ENCODE measurements around the gene GGA2.
"Not testable (repeated sequence)": the region's sequence is repeated elsewhere in the genome, so short reads cannot be mapped to it uniquely, and the experiment has no call there.

The GGA2 gene

GRCh38 chr16:23549938-23550337 lies 39.6 kb upstream of the GGA2 start:
- Histone ChIP-seq H3K9ac (ENCODE audit: low read depth, low read length, poor library complexity, severe bottlenecking) (no peak overlapping the region), H3F3A (ENCODE audit: low read depth) (no peaks in the 10 kb centered on the region), H3K9me3 (ENCODE audit: insufficient read depth, low read depth, low read length) (no peaks in the 10 kb centered on the region), H3K79me2 (ENCODE audit: insufficient read depth, low read length) (no peaks in the 10 kb centered on the region), H3K4me2 (ENCODE audit: low read depth, low read length, poor library complexity, severe bottlenecking) (no peak overlapping the region), H3K36me3 (ENCODE audit: insufficient read depth, low read length) (peaks cover 18% of the 10 kb centered on the region; the same call in 1 of the 2 replicates), H4K20me1 (ENCODE audit: insufficient read depth, low read length, poor library complexity, severe bottlenecking) (no peaks in the 10 kb centered on the region), H3K4me3 (ENCODE audit: low read length, poor library complexity, severe bottlenecking) (no peak overlapping the region), H3K27me3 (ENCODE audit: insufficient read depth, low read length, poor library complexity, severe bottlenecking) (no peaks in the 10 kb centered on the region), H3K4me1 (ENCODE audit: insufficient read depth, low read length, poor library complexity, severe bottlenecking) (peaks cover 7% of the 10 kb centered on the region), H2AFZ (ENCODE audit: low read length) (no peak overlapping the region), H3K9me2 (replicated peaks; ENCODE audit: low read depth, low read length) (no peaks in the 10 kb centered on the region)
- TF ChIP-seq CTCF (conservative IDR thresholded peaks at IDR 0.05; ENCODE audit: low read length) (no peak), EZH2phosphoT487 (IDR thresholded peaks at IDR 0.05; ENCODE audit: borderline replicate concordance) (no peak)

- no peak overlapping the region for H3K4me2 ChIP-seq (ENCODE audit: low read depth, low read length, poor library complexity, severe bottlenecking)
- TF ChIP-seq EZH2phosphoT487 (IDR thresholded peaks at IDR 0.05; ENCODE audit: borderline replicate concordance) (no peak), CTCF (conservative IDR thresholded peaks at IDR 0.05; ENCODE audit: low read length) (no peak)
Observed at GRCh38 chr16:23544436-23544835, 34.1 kb upstream of the GGA2 start.

GRCh38 chr16:23540817-23541178 lies 30.5 kb upstream of the GGA2 start:
- H3F3A ChIP-seq (ENCODE audit: low read depth); H4K20me1 ChIP-seq (ENCODE audit: insufficient read depth, low read length, poor library complexity, severe bottlenecking); H3K27me3 ChIP-seq (ENCODE audit: insufficient read depth, low read length, poor library complexity, severe bottlenecking); H3K4me1 ChIP-seq (ENCODE audit: insufficient read depth, low read length, poor library complexity, severe bottlenecking); H3K9me3 ChIP-seq (ENCODE audit: insufficient read depth, low read depth, low read length); H3K4me2 ChIP-seq (ENCODE audit: low read depth, low read length, poor library complexity, severe bottlenecking); H3K4me3 ChIP-seq (ENCODE audit: low read length, poor library complexity, severe bottlenecking); H3K9me2 ChIP-seq (replicated peaks; ENCODE audit: low read depth, low read length); H2AFZ ChIP-seq (ENCODE audit: low read length); H3K9ac ChIP-seq (ENCODE audit: low read depth, low read length, poor library complexity, severe bottlenecking); H3K79me2 ChIP-seq (ENCODE audit: insufficient read depth, low read length); H3K36me3 ChIP-seq (ENCODE audit: insufficient read depth, low read length): not testable (repeated sequence)

More at GRCh38 chr16:23544436-23544835, 34.1 kb upstream of the GGA2 start:
- Histone ChIP-seq H3K4me1 (ENCODE audit: insufficient read depth, low read length, poor library complexity, severe bottlenecking) (no peaks in the 10 kb centered on the region), H3K9ac (ENCODE audit: low read depth, low read length, poor library complexity, severe bottlenecking) (no peak overlapping the region), H3K9me2 (replicated peaks; ENCODE audit: low read depth, low read length) (no peaks in the 10 kb centered on the region), H3K27me3 (ENCODE audit: insufficient read depth, low read length, poor library complexity, severe bottlenecking) (no peaks in the 10 kb centered on the region), H3K4me3 (ENCODE audit: low read length, poor library complexity, severe bottlenecking) (no peak overlapping the region), H4K20me1 (ENCODE audit: insufficient read depth, low read length, poor library complexity, severe bottlenecking) (no peaks in the 10 kb centered on the region), H3K36me3 (ENCODE audit: insufficient read depth, low read length) (peaks cover 9% of the 10 kb centered on the region; the same call in 1 of the 2 replicates), H3K9me3 (ENCODE audit: insufficient read depth, low read depth, low read length) (no peaks in the 10 kb centered on the region), H3K79me2 (ENCODE audit: insufficient read depth, low read length) (no peaks in the 10 kb centered on the region), H2AFZ (ENCODE audit: low read length) (no peak overlapping the region), H3F3A (ENCODE audit: low read depth) (no peaks in the 10 kb centered on the region)

- Histone ChIP-seq H3K4me2 (ENCODE audit: low read depth, low read length, poor library complexity, severe bottlenecking) (no peak overlapping the region), H2AFZ (ENCODE audit: low read length) (no peak overlapping the region), H3K27me3 (ENCODE audit: insufficient read depth, low read length, poor library complexity, severe bottlenecking) (no peaks in the 10 kb centered on the region), H3K9me3 (ENCODE audit: insufficient read depth, low read depth, low read length) (no peaks in the 10 kb centered on the region), H3K4me1 (ENCODE audit: insufficient read depth, low read length, poor library complexity, severe bottlenecking) (no peaks in the 10 kb centered on the region), H3K9me2 (replicated peaks; ENCODE audit: low read depth, low read length) (no peaks in the 10 kb centered on the region), H3K36me3 (ENCODE audit: insufficient read depth, low read length) (peaks cover 5% of the 10 kb centered on the region; the same call in 1 of the 2 replicates), H4K20me1 (ENCODE audit: insufficient read depth, low read length, poor library complexity, severe bottlenecking) (no peaks in the 10 kb centered on the region), H3K79me2 (ENCODE audit: insufficient read depth, low read length) (no peaks in the 10 kb centered on the region), H3K4me3 (ENCODE audit: low read length, poor library complexity, severe bottlenecking) (no peak overlapping the region), H3F3A (ENCODE audit: low read depth) (no peaks in the 10 kb centered on the region), H3K9ac (ENCODE audit: low read depth, low read length, poor library complexity, severe bottlenecking) (no peak overlapping the region)
- TF ChIP-seq EZH2phosphoT487 (IDR thresholded peaks at IDR 0.05; ENCODE audit: borderline replicate concordance) (no peak), CTCF (conservative IDR thresholded peaks at IDR 0.05; ENCODE audit: low read length) (no peak)
Observed at GRCh38 chr16:23539984-23540816, 29.9 kb upstream of the GGA2 start.

Measured in Loucy (cell line).